ENCODE data around the gene IFNAR1. TPM values are rescaled to one million over a fixed set of nuclear protein-coding genes. Genes with fewer than 3 reads are reported as not detected.

Gene IFNAR1
- total and polyA plus RNA-seq, 9 of the 15 experiments (the other 6 are each of a cell fraction or from before 2014, with no cell fraction given) = 8.6 to 31.8 (median 14.8) TPM

- no peak for FAIRE-seq
- Histone ChIP-seq H3K36me3 (ENCODE audit: control insufficient read depth, insufficient read depth, low read length) (peaks cover 12% of the 10 kb centered on the region; the same call in 2 of the 3 replicates), H3K4me2 (ENCODE audit: insufficient read depth, low read length) (no peak overlapping the region), H3K9ac (ENCODE audit: insufficient read depth in 1 of 2, low read depth in 2 of 2, low read length in 2 of 2) (no peak overlapping the region), H2AFZ (ENCODE audit: low read depth, low read length) (no peak overlapping the region), H3K4me3 (no peak overlapping the region), H3K79me2 (ENCODE audit: control insufficient read depth, insufficient read depth, low read length) (no peaks in the 10 kb centered on the region), H3K9me3 (replicated peaks; ENCODE audit: control insufficient read depth, insufficient read depth, low read depth, low read length) (no peaks in the 10 kb centered on the region), H3K27ac (ENCODE audit: extremely low read depth, low read depth, low read length) (no peak overlapping the region), H3K4me1 (replicated peaks in 1 of 2; ENCODE audit: control insufficient read depth in 2 of 2, insufficient read depth in 2 of 2, low read length in 2 of 2) (peaks cover 3 to 8% of the 10 kb centered on the region in 2 experiments; a peak in 3 of 5 replicates), H3K27me3 (ENCODE audit: control insufficient read depth in 2 of 2, insufficient read depth in 2 of 2, low read length in 2 of 2) (no peaks in the 10 kb centered on the region), H3K9me1 (ENCODE audit: control insufficient read depth, insufficient read depth, low read length) (no peaks in the 10 kb centered on the region), H4K20me1 (replicated peaks; ENCODE audit: control insufficient read depth, insufficient read depth, low read length) (no peaks in the 10 kb centered on the region)
- BruUV-seq (replicated peaks) = no TSS peak
- TF ChIP-seq ZBTB43 (CRISPR knock-in tag; IDR thresholded peaks at IDR 0.05) = no peak
- TF ChIP-seq POLR2G (IDR thresholded peaks at IDR 0.05; ENCODE audit: low read depth, low read length) = 0 out of 2 replicates have a peak, but pooled peaks have one; percentile 27
- DNase-seq (ENCODE audit: extremely low read depth in 1 of 4, low spot score in 3 of 4) = no peak
- 94% methylated on average over 11 of the region's 11 CpGs for WGBS (ENCODE audit: insufficient coverage, low coverage, missing lambda C conversion rate)
- ChIA-PET POLR2A (interaction anchor here (0.8 kb wide), 1 partner anchor 10 kb away, joined by 3 read pairs; no protein-coding TSS in a partner anchor), CTCF (ENCODE audit: low intra/inter-chr PET ratio) (no interaction called here)
- in situ Hi-C loops (cut with MboI) = no loop called here
- intact Hi-C loops (cut with micrococcal nuclease) = no loop called here
- no peak for ATAC-seq
These were observed 34.3 kb upstream of the IFNAR1 start for GRCh38 chr21:33290441-33290840.

- TF ChIP-seq USF1 (CRISPR knock-in tag; IDR thresholded peaks at IDR 0.05) (peak; percentile 48; the same call in 1 of the 2 replicates), TEAD4 (IDR thresholded peaks at IDR 0.05; ENCODE audit: low read length) (no peak), TEAD4 (CRISPR knock-in tag; IDR thresholded peaks at IDR 0.05; ENCODE audit: borderline replicate concordance) (0 out of 2 replicates have a peak, but pooled peaks have one; percentile 20), ZNF586 (CRISPR knock-in tag; conservative IDR thresholded peaks at IDR 0.05) (no peak), MLX (CRISPR knock-in tag; conservative IDR thresholded peaks at IDR 0.05) (no peak), ZNF143 (CRISPR knock-in tag; IDR thresholded peaks at IDR 0.05) (0 out of 2 replicates have a peak, but pooled peaks have one; percentile 17), RBM39 (optimal IDR thresholded peaks at IDR 0.05; ENCODE audit: low read depth, low read length) (no peak), BCOR (IDR thresholded peaks at IDR 0.05) (no peak), FOSL1 (tag; conservative IDR thresholded peaks at IDR 0.05) (no peak), MAX (CRISPR knock-in tag; IDR thresholded peaks at IDR 0.05) (0 out of 2 replicates have a peak, but pooled peaks have one; percentile 24)
- 84% methylated on average over 9 of the region's 9 CpGs for WGBS (ENCODE audit: insufficient coverage, low coverage, missing lambda C conversion rate)
These were observed 33.1 kb upstream of the IFNAR1 start for GRCh38 chr21:33291686-33292085.

More at GRCh38 chr21:33291686-33292085, 33.1 kb upstream of the IFNAR1 start:
- Histone ChIP-seq H2AFZ (ENCODE audit: low read depth, low read length) (no peak overlapping the region), H3K27ac (ENCODE audit: extremely low read depth, low read depth, low read length) (no peak overlapping the region), H3K4me2 (ENCODE audit: insufficient read depth, low read length) (no peak overlapping the region), H3K9ac (ENCODE audit: insufficient read depth in 1 of 2, low read depth in 2 of 2, low read length in 2 of 2) (no peak overlapping the region), H4K20me1 (replicated peaks; ENCODE audit: control insufficient read depth, insufficient read depth, low read length) (no peaks in the 10 kb centered on the region), H3K9me3 (replicated peaks; ENCODE audit: control insufficient read depth, insufficient read depth, low read depth, low read length) (no peaks in the 10 kb centered on the region), H3K4me1 (replicated peaks in 1 of 2; ENCODE audit: control insufficient read depth in 2 of 2, insufficient read depth in 2 of 2, low read length in 2 of 2) (peaks cover 3 to 8% of the 10 kb centered on the region in 2 experiments; a peak in 3 of 5 replicates), H3K36me3 (ENCODE audit: control insufficient read depth, insufficient read depth, low read length) (peaks cover 12% of the 10 kb centered on the region; the same call in 2 of the 3 replicates), H3K27me3 (ENCODE audit: control insufficient read depth in 2 of 2, insufficient read depth in 2 of 2, low read length in 2 of 2) (no peaks in the 10 kb centered on the region), H3K79me2 (ENCODE audit: control insufficient read depth, insufficient read depth, low read length) (no peaks in the 10 kb centered on the region), H3K4me3 (no peak overlapping the region), H3K9me1 (ENCODE audit: control insufficient read depth, insufficient read depth, low read length) (no peaks in the 10 kb centered on the region)
- in situ Hi-C loops (cut with MboI) (no loop called here), intact Hi-C loops (cut with micrococcal nuclease) (no loop called here)
- FAIRE-seq (no peak), DNase-seq (ENCODE audit: extremely low read depth in 1 of 4, low spot score in 3 of 4) (no peak), ATAC-seq (no peak)
- ChIA-PET CTCF (ENCODE audit: low intra/inter-chr PET ratio) (no interaction called here), POLR2A (no interaction called here)
- BruUV-seq (replicated peaks) = no TSS peak
